ENCODE measurements around the gene RPL34.

DNA sequence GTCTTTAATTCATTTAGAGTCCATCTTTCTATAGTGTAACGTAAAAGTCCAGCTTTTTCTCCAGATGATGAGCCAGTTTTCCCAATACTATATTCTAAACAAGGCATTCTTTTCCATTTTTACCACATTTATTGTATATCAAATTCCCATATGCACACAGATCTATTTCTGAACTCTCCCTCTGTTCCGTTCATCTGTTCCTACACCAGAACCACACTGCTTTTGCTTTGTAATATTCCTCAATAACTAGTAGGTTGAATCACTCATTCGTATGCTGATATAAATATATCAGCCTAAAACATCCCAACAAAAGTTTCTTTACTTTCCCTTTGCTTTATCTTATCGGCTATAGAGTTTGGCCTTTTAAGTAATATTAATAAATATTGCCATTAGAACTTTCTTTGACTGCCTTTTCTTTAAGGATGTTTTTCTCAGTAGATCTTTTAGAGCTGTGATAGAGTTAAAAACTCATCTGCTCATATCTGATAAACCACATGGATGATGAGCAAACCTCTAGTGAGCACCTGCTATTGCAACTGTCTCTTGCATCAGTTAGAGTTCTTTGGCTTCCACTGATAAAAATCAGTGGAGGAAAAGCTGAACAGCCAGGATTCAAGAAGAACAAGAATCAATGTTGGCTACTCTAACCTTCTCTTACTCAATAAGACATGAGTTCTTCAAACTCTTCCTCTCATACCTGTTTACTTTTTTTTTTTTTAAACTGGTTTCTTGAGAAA, 13.1 kb upstream of the RPL34 start:
- TF ChIP-seq CTCF (IDR thresholded peaks at IDR 0.05) (no peak), POLR2A (IDR thresholded peaks at IDR 0.05) (no peak)

Data from adrenal gland (tissue), 5 donors.